C1 segment of cervical spinal cord (tissue), 14 donors: ENCODE data around the gene MRTO4.

Source experiments
- DNase-seq, 14 donors: peaks; one replicate each; lab custom pipeline; 2025; lab: John Stamatoyannopoulos, UW

Gene MRTO4

GRCh38 chr1:19309123-19309813 lies 57.7 kb downstream of the MRTO4 start:
- no peak for DNase-seq
